Hepatocyte (in vitro differentiated cells): ENCODE data around the gene NTNG1. TPM values are rescaled to one million over a fixed set of nuclear protein-coding genes. Genes with fewer than 3 reads are reported as not detected.
A peak's percentile ranks its signal among the peaks of the same experiment; 100 is the strongest.

Experiments used
- DNase-seq: peaks from one replicate; pipeline ENCODE4 v3.0.0-alpha.2; 2016; ENCODE audit warnings: low spot score
- H2AFZ ChIP-seq: fragments of 200-600 bp; sonication (generic); 2 replicates; pipeline ENCODE4 v1.6.0; 2016; ENCODE audit warnings: antibody characterized with exemption, mild to moderate bottlenecking
- H3K27ac ChIP-seq: fragments of 200-600 bp; sonication (generic); 2 replicates; pipeline ENCODE4 v1.5.1; 2016; ENCODE audit warnings: mild to moderate bottlenecking
- H3K27me3 ChIP-seq: fragments of 200-600 bp; sonication (generic); 2 replicates; pipeline ENCODE4 v1.6.1; 2016
- H3K36me3 ChIP-seq: fragments of 200-600 bp; sonication (generic); replicated peaks from 2 replicates; pipeline ENCODE4 v1.5.1; 2016; ENCODE audit warnings: low read depth; ENCODE audit not compliant: insufficient read depth
- H3K4me1 ChIP-seq: fragments of 200-600 bp; sonication (generic); 2 replicates; pipeline ENCODE4 v1.5.1; 2016; ENCODE audit warnings: mild to moderate bottlenecking, moderate library complexity; ENCODE audit not compliant: insufficient read depth
- H3K4me2 ChIP-seq: fragments of 200-600 bp; sonication (generic); 2 replicates; pipeline ENCODE4 v1.6.0; 2016
- H3K4me3 ChIP-seq: fragments of 200-600 bp; sonication (generic); 2 replicates; pipeline ENCODE4 v1.5.1; 2016; ENCODE audit warnings: mild to moderate bottlenecking
- H3K79me2 ChIP-seq: fragments of 200-600 bp; sonication (generic); 2 replicates; pipeline ENCODE4 v1.6.0; 2017; ENCODE audit warnings: mild to moderate bottlenecking
- H3K9me2 ChIP-seq: fragments of 200-600 bp; sonication (generic); replicated peaks from 2 replicates; pipeline ENCODE4 v1.6.0; 2017; ENCODE audit warnings: mild to moderate bottlenecking; ENCODE audit not compliant: insufficient read depth
- H3K9me3 ChIP-seq: fragments of 200-600 bp; sonication (generic); 2 replicates; pipeline ENCODE4 v1.5.1; 2016; ENCODE audit warnings: low read depth, mild to moderate bottlenecking
- H4K20me1 ChIP-seq: fragments of 200-600 bp; sonication (generic); 2 replicates; pipeline ENCODE4 v1.6.0; 2016; ENCODE audit warnings: mild to moderate bottlenecking; ENCODE audit not compliant: insufficient read depth, poor library complexity, severe bottlenecking
- EZH2 ChIP-seq: fragments of 200-600 bp; sonication (generic); IDR thresholded peaks from 2 replicates; pipeline ENCODE4 v1.6.1; 2016; ENCODE audit warnings: antibody characterized with exemption, mild to moderate bottlenecking, borderline replicate concordance
- EZH2phosphoT487 ChIP-seq: fragments of 200-600 bp; sonication (generic); IDR thresholded peaks from one replicate; pipeline ENCODE4 v1.6.1; 2018; ENCODE audit warnings: antibody characterized with exemption, mild to moderate bottlenecking, low read depth, moderate library complexity; ENCODE audit not compliant: unreplicated experiment, severe bottlenecking
- WGBS: methylation state at CpG from one replicate; pipeline ENCODE4 v1.1.6; 2016; ENCODE audit warnings: low lambda C conversion rate; ENCODE audit errors: missing lambda C conversion rate; 5-methylcytosine and 5-hydroxymethylcytosine counted together
- polyA plus RNA-seq: library from polyadenylated mRNA; unstranded; fragments of >200 nt; fragmentation: Nextera tagmentation; extraction: Ambion mirVana; gene quantifications from 2 replicates; pipeline ENCODE4 v1.2.1, GENCODE V29; 2016
- total RNA-seq: library from RNA; depleted of rRNA; stranded (reverse); fragments of >200 nt; gene quantifications from 2 replicates; pipeline ENCODE4 v1.2.3, GENCODE V29; 2014
- TF ChIP-seq, protein P1 (sequence below): fragments of 200-600 bp; sonication (generic); IDR thresholded peaks from 2 replicates; pipeline ENCODE4 v1.5.1; 2016; ENCODE audit warnings: antibody characterized with exemption, mild to moderate bottlenecking; ENCODE audit not compliant: poor library complexity

Gene NTNG1
- total and polyA plus RNA-seq, 2 experiments from 2014 or later: 1.4 to 3.9 TPM

DNA sequence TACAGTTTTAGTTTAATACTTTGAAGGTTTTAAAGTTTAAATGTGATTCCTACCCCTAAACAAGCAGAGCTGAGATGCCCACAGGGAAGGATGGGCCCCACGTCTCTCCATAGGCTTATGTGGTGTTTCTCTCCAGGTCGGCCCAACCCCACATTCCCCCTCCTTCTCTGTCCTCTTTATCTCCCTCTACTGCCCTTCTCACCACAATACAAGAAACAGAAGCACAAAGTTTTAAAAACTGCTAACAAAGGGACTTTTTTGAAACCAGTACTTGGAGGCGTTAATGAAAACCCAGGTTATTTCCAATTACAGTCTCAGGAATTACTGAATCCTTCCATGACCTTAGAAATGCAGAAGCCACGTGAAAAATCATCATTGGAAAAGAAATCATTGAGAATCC, 324.0 kb downstream of the NTNG1 start:
- H3K27me3 ChIP-seq: no peaks in the 10 kb centered on the region
- H3K4me2 ChIP-seq: no peak overlapping the region
- H2AFZ ChIP-seq: no peak overlapping the region
- no peak overlapping the region for H3K27ac ChIP-seq
- 57% methylated on average over 4 of the region's 4 CpGs for WGBS
- no peaks in the 10 kb centered on the region for H3K36me3 ChIP-seq
- no peak for TF ChIP-seq EZH2phosphoT487
- TF ChIP-seq, protein P1, sequence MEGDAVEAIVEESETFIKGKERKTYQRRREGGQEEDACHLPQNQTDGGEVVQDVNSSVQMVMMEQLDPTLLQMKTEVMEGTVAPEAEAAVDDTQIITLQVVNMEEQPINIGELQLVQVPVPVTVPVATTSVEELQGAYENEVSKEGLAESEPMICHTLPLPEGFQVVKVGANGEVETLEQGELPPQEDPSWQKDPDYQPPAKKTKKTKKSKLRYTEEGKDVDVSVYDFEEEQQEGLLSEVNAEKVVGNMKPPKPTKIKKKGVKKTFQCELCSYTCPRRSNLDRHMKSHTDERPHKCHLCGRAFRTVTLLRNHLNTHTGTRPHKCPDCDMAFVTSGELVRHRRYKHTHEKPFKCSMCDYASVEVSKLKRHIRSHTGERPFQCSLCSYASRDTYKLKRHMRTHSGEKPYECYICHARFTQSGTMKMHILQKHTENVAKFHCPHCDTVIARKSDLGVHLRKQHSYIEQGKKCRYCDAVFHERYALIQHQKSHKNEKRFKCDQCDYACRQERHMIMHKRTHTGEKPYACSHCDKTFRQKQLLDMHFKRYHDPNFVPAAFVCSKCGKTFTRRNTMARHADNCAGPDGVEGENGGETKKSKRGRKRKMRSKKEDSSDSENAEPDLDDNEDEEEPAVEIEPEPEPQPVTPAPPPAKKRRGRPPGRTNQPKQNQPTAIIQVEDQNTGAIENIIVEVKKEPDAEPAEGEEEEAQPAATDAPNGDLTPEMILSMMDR: peak; percentile 7
- H3K9me3 ChIP-seq: no peaks in the 10 kb centered on the region
- H3K4me3 ChIP-seq: no peak overlapping the region
- no peaks in the 10 kb centered on the region for H4K20me1 ChIP-seq
- no peaks in the 10 kb centered on the region for H3K79me2 ChIP-seq
- no peaks in the 10 kb centered on the region for H3K4me1 ChIP-seq
- no peak for DNase-seq
- no peaks in the 10 kb centered on the region for H3K9me2 ChIP-seq

DNA sequence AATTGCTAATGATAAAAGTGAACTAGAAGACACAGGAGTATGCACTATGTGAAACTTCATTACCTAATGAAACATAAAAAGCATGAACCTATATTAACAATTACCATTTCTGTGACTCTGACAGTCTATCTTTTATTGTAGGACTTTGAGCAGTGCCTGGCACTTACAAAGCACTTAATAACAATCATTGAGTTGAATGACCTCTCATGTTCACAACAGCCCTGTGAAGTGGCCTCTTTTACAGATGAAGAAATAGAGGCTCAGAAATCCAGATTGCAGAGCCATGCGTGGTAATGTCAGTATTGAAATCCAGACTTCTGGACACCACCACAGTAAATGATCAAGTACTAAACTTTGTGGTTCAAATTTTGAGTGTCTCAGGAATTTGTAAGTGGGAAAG, 326.4 kb downstream of the NTNG1 start:
- H3K4me1 ChIP-seq: no peaks in the 10 kb centered on the region
- TF ChIP-seq EZH2 (no peak), EZH2phosphoT487 (no peak)
- TF ChIP-seq, protein P1: no peak
- no peak overlapping the region for H3K4me2 ChIP-seq
- no peak overlapping the region for H3K27ac ChIP-seq
- no peaks in the 10 kb centered on the region for H3K27me3 ChIP-seq
- 91% methylated on average over 1 of the region's 1 CpG for WGBS
- H3K4me3 ChIP-seq: no peak overlapping the region
- no peaks in the 10 kb centered on the region for H3K9me3 ChIP-seq
- no peaks in the 10 kb centered on the region for H3K79me2 ChIP-seq
- H3K9me2 ChIP-seq: no peaks in the 10 kb centered on the region
- H4K20me1 ChIP-seq: no peaks in the 10 kb centered on the region
- no peak for DNase-seq
- no peak overlapping the region for H2AFZ ChIP-seq
- no peaks in the 10 kb centered on the region for H3K36me3 ChIP-seq

DNA sequence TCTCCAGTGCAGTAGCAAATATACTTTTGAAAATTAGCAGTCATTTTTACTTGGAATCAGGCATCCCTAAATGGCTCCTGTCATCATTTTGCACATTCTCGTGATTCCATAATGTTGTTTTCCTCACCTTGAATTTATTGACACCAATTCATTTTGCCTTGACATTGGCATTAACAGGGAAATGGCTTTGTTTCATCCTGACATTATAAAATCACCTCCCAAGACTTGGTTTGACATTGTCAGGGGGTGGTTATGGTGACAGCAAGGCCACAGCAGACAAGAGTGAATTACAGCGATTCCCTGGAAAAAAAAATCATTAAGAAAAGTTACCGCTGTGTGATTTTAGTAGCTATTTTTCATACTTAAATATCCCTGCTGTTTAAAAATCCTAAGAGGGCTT, 327.0 kb downstream of the NTNG1 start:
- no peaks in the 10 kb centered on the region for H3K27me3 ChIP-seq
- TF ChIP-seq, protein P1: no peak
- TF ChIP-seq EZH2: no peak
- no peak for TF ChIP-seq EZH2phosphoT487
- no peak for DNase-seq
- no peaks in the 10 kb centered on the region for H3K4me1 ChIP-seq
- H3K36me3 ChIP-seq: no peaks in the 10 kb centered on the region
- no peaks in the 10 kb centered on the region for H3K9me3 ChIP-seq
- no peak overlapping the region for H3K4me2 ChIP-seq
- WGBS: 92% methylated on average over 3 of the region's 3 CpGs
- no peaks in the 10 kb centered on the region for H3K79me2 ChIP-seq
- H3K9me2 ChIP-seq: no peaks in the 10 kb centered on the region
- H3K4me3 ChIP-seq: no peak overlapping the region
- H3K27ac ChIP-seq: no peak overlapping the region
- H2AFZ ChIP-seq: no peak overlapping the region
- no peaks in the 10 kb centered on the region for H4K20me1 ChIP-seq

DNA sequence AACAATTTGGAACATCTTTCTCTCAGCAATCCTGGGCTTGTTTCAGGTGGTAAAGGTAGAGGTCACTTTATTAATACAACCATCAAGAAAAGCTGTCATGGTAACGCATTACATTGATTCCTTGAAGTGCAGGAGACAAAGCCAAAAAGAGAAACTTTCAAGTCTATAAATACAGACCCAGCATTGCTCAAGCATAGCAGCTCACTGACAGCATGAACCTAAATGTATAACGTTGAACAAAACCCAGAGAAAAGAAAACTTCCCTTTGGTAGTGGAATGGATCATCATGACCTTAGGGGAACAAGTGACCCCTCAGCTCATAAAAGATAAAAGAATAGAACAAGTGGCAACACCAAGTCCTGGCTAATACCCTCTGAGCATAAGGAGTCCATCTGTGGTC, 332.2 kb downstream of the NTNG1 start:
- DNase-seq: no peak

More for the DNA sequence above, 332.2 kb downstream of the NTNG1 start:
- Histone ChIP-seq H3K4me1 (no peaks in the 10 kb centered on the region), H2AFZ (no peak overlapping the region), H3K9me2 (no peaks in the 10 kb centered on the region), H3K27ac (no peak overlapping the region), H4K20me1 (no peaks in the 10 kb centered on the region), H3K36me3 (no peaks in the 10 kb centered on the region), H3K79me2 (no peaks in the 10 kb centered on the region), H3K4me3 (no peak overlapping the region), H3K9me3 (no peaks in the 10 kb centered on the region), H3K27me3 (no peaks in the 10 kb centered on the region), H3K4me2 (no peak overlapping the region)
- TF ChIP-seq EZH2phosphoT487: no peak
- TF ChIP-seq, protein P1: no peak
- TF ChIP-seq EZH2: no peak
- WGBS: 73% methylated on average over 2 of the region's 2 CpGs
